Astrocyte (in vitro differentiated cells and primary cell): ENCODE data around the gene AIFM3. TPM values are rescaled to one million over a fixed set of nuclear protein-coding genes. Genes with fewer than 3 reads are reported as not detected.

Experiments used
- DNase-seq: peaks from one replicate; pipeline ENCODE4 v3.0.0-alpha.2; 2010; ENCODE audit warnings: low read depth
- FAIRE-seq: peaks from 2 replicates; lab custom pipeline; 2011; peaks lifted over from hg19 to GRCh38; lab: Jason Lieb, UNC
- H2AFZ ChIP-seq: 2 replicates; pipeline ENCODE4 v1.6.0; 2012; ENCODE audit warnings: low read depth, low read length, inconsistent platforms
- H3K27ac ChIP-seq: 2 replicates; pipeline ENCODE4 v1.5.1; 2011; ENCODE audit warnings: low read depth, low read length, inconsistent platforms
- H3K27me3 ChIP-seq: 2 replicates; pipeline ENCODE4 v1.6.0; 2011; ENCODE audit warnings: low read length, inconsistent platforms; ENCODE audit not compliant: insufficient read depth
- H3K36me3 ChIP-seq: 2 replicates; pipeline ENCODE4 v1.5.1; 2011; ENCODE audit warnings: low read length, inconsistent platforms; ENCODE audit not compliant: insufficient read depth
- H3K4me1 ChIP-seq: 2 replicates; pipeline ENCODE4 v1.5.1; 2011; ENCODE audit warnings: low read length, inconsistent platforms; ENCODE audit not compliant: insufficient read depth
- H3K4me2 ChIP-seq: 2 replicates; pipeline ENCODE4 v1.6.0; 2012; ENCODE audit warnings: low read length, inconsistent platforms
- H3K4me3 ChIP-seq: 2 replicates; pipeline ENCODE4 v1.5.1; 2011; ENCODE audit warnings: low read depth, mild to moderate bottlenecking, low read length, inconsistent platforms; ENCODE audit not compliant: insufficient read depth
- H3K79me2 ChIP-seq: 2 replicates; pipeline ENCODE4 v1.6.0; 2012; ENCODE audit warnings: mild to moderate bottlenecking, low read length, inconsistent platforms; ENCODE audit not compliant: insufficient read depth
- H3K9ac ChIP-seq: 2 replicates; pipeline ENCODE4 v1.6.0; 2012; ENCODE audit warnings: mild to moderate bottlenecking, low read length, inconsistent platforms
- H3K9me3 ChIP-seq: 2 replicates; pipeline ENCODE4 v1.5.1; 2012; ENCODE audit warnings: low read depth, mild to moderate bottlenecking, low read length, inconsistent platforms; ENCODE audit not compliant: insufficient read depth
- H4K20me1 ChIP-seq: 2 replicates; pipeline ENCODE4 v1.6.0; 2012; ENCODE audit warnings: low read length, inconsistent platforms; ENCODE audit not compliant: insufficient read depth
- H3K27ac Mint-ChIP-seq: one replicate; pipeline ENCODE4 v1.8.0; 2021; ENCODE audit warnings: mild to moderate bottlenecking, mixed read lengths; ENCODE audit not compliant: unreplicated experiment
- H3K27me3 Mint-ChIP-seq: one replicate; pipeline ENCODE4 v1.8.0; 2021; ENCODE audit warnings: low read depth, mixed read lengths; ENCODE audit not compliant: unreplicated experiment
- H3K36me3 Mint-ChIP-seq: one replicate; pipeline ENCODE4 v1.8.0; 2021; ENCODE audit warnings: low read depth, mixed read lengths; ENCODE audit not compliant: unreplicated experiment
- H3K4me1 Mint-ChIP-seq: one replicate; pipeline ENCODE4 v1.8.0; 2021; ENCODE audit warnings: low read depth, mixed read lengths; ENCODE audit not compliant: unreplicated experiment
- H3K4me3 Mint-ChIP-seq: one replicate; pipeline ENCODE4 v1.8.0; 2021; ENCODE audit warnings: mild to moderate bottlenecking, moderate library complexity, mixed read lengths; ENCODE audit not compliant: unreplicated experiment
- H3K9me3 Mint-ChIP-seq: one replicate; pipeline ENCODE4 v1.8.0; 2021; ENCODE audit warnings: mild to moderate bottlenecking, mixed read lengths; ENCODE audit not compliant: unreplicated experiment
- EZH2 ChIP-seq: IDR thresholded peaks from 2 replicates; pipeline ENCODE4 v1.6.1; 2012; ENCODE audit warnings: mild to moderate bottlenecking, low read length, inconsistent platforms; ENCODE audit not compliant: insufficient read depth
- total RNA-seq: library from RNA; stranded (reverse); gene quantifications from 2 replicates; pipeline ENCODE4 v1.2.1, GENCODE V29; 2021
- TF ChIP-seq, protein P1 (sequence below): IDR thresholded peaks from 2 replicates; pipeline ENCODE4 v1.5.1; 2011; ENCODE audit warnings: low read depth, mild to moderate bottlenecking, inconsistent platforms, low read length, moderate library complexity; ENCODE audit not compliant: insufficient read depth

The AIFM3 gene
- total RNA-seq, 1 donor from 2014 or later: 0.48 TPM

DNA sequence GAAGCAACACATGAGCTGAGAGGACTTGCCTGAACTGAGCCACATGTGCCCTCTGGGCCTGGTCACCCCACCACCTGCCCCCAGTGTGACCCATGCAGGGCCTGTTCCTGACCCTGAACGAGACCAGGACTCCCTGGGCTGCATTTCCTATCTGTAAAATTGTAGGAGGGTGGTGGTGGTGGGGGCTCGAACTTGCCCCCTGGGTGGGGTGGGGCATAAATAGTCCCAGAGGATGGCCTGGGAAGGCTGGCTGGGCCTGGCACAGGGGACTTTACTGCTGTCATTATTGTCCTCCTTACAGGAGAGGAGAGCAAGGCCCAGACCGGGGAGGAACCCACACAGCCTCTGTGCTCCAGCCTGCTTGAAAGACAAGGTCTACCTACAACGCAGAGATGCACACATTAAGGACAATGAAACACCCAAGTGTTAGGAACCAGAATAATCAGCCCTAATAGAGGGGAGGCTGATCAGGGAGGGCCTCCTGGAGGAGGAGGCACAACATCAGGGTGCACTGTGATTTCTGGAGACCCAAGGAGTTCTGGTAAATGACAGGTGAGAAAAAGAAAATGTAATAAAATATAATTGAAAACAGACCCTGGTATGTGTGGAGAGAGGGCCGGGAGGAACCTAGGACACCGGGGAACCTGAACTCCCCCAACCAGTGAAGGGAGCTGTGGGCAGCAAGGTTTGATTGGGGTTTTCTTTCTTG lies 2.8 kb upstream of the AIFM3 start:
- peaks cover 2% of the 10 kb centered on the region for H3K4me1 Mint-ChIP-seq

DNA sequence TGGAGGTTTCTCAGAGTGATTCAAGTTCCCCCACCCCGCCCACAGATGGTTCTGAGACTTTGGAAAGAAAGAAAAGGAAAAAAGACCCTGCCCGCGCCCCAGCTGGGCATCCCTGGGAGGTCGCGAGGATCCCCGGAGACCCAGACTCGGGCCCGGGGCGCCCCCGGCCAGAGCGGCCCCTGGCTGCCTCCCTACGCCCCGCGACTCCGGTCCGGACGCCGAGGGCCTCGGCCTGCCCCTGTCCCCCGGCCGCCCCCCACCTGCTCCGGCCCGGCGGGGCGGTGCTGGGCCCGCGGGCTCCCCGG lies 2.3 kb upstream of the AIFM3 start:
- peak overlapping the region; percentile 28 for H3K4me3 ChIP-seq
- DNase-seq (no peak), FAIRE-seq (no peak)
- Mint-ChIP-seq H3K9me3 (no peaks in the 10 kb centered on the region), H3K4me1 (peaks cover 2% of the 10 kb centered on the region), H3K27me3 (peaks cover 31% of the 10 kb centered on the region), H3K36me3 (no peaks in the 10 kb centered on the region), H3K27ac (no peak overlapping the region), H3K4me3 (peak overlapping the region; percentile 76)
- H3K9ac ChIP-seq: no peak overlapping the region
- no peaks in the 10 kb centered on the region for H3K4me1 ChIP-seq
- peaks cover 14% of the 10 kb centered on the region for H3K27me3 ChIP-seq
- H2AFZ ChIP-seq: no peak overlapping the region
- TF ChIP-seq, protein P1, sequence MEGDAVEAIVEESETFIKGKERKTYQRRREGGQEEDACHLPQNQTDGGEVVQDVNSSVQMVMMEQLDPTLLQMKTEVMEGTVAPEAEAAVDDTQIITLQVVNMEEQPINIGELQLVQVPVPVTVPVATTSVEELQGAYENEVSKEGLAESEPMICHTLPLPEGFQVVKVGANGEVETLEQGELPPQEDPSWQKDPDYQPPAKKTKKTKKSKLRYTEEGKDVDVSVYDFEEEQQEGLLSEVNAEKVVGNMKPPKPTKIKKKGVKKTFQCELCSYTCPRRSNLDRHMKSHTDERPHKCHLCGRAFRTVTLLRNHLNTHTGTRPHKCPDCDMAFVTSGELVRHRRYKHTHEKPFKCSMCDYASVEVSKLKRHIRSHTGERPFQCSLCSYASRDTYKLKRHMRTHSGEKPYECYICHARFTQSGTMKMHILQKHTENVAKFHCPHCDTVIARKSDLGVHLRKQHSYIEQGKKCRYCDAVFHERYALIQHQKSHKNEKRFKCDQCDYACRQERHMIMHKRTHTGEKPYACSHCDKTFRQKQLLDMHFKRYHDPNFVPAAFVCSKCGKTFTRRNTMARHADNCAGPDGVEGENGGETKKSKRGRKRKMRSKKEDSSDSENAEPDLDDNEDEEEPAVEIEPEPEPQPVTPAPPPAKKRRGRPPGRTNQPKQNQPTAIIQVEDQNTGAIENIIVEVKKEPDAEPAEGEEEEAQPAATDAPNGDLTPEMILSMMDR: no peak
- no peak for TF ChIP-seq EZH2
- no peaks in the 10 kb centered on the region for H3K79me2 ChIP-seq
- no peaks in the 10 kb centered on the region for H4K20me1 ChIP-seq
- no peaks in the 10 kb centered on the region for H3K9me3 ChIP-seq
- H3K4me2 ChIP-seq: peak overlapping the region; percentile 75
- H3K27ac ChIP-seq: no peak overlapping the region
- no peaks in the 10 kb centered on the region for H3K36me3 ChIP-seq

More for the DNA sequence above, 2.8 kb upstream of the AIFM3 start:
- H2AFZ ChIP-seq: no peak overlapping the region
- H3K27me3 ChIP-seq: peaks cover 14% of the 10 kb centered on the region
- no peaks in the 10 kb centered on the region for H4K20me1 ChIP-seq
- no peak overlapping the region for H3K27ac ChIP-seq
- DNase-seq (no peak), FAIRE-seq (no peak)
- TF ChIP-seq, protein P1: no peak
- TF ChIP-seq EZH2: no peak
- H3K9ac ChIP-seq: no peak overlapping the region
- H3K4me3 Mint-ChIP-seq: peak overlapping the region; percentile 76
- H3K36me3 Mint-ChIP-seq: no peaks in the 10 kb centered on the region
- H3K79me2 ChIP-seq: no peaks in the 10 kb centered on the region
- H3K9me3 ChIP-seq: no peaks in the 10 kb centered on the region
- peak overlapping the region; percentile 75 for H3K4me2 ChIP-seq
- peaks cover 31% of the 10 kb centered on the region for H3K27me3 Mint-ChIP-seq
- peak overlapping the region; percentile 28 for H3K4me3 ChIP-seq
- H3K9me3 Mint-ChIP-seq: no peaks in the 10 kb centered on the region
- H3K27ac Mint-ChIP-seq: peak overlapping the region; percentile 26
- H3K4me1 ChIP-seq: no peaks in the 10 kb centered on the region
- no peaks in the 10 kb centered on the region for H3K36me3 ChIP-seq
